AG09319 (cell line): ENCODE results near the gene GAS6.

Experiments used
- DNase-seq: peaks from one replicate; pipeline ENCODE4 v3.0.0-alpha.2; 2010; ENCODE audit warnings: low read depth; ENCODE audit errors: extremely low read depth
- TF ChIP-seq, protein P1 (sequence below): IDR thresholded peaks from 2 replicates; pipeline ENCODE4 v1.5.1; 2011; ENCODE audit warnings: low read depth, mild to moderate bottlenecking, inconsistent platforms, low read length, moderate library complexity

Gene GAS6

DNA sequence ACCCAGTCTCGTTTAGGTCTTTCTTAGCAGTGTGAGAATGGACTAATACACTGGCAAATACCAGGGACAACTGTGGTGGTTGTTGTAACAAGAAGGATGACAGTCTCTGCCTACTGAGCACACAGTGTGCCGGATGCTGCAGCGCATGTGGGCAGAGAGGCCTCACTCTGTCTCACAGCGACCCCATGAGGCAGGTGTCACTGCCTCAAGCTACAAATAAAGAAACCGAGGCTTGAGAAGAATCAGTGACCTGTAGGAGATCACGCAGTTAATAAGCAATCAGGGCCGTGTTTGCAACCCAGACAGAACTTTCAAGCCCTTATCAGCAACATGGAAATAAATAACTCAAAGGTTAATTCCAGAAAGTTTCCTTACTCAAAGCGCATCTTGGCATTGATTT is 40.5 kb upstream of the GAS6 start:
- TF ChIP-seq, protein P1, sequence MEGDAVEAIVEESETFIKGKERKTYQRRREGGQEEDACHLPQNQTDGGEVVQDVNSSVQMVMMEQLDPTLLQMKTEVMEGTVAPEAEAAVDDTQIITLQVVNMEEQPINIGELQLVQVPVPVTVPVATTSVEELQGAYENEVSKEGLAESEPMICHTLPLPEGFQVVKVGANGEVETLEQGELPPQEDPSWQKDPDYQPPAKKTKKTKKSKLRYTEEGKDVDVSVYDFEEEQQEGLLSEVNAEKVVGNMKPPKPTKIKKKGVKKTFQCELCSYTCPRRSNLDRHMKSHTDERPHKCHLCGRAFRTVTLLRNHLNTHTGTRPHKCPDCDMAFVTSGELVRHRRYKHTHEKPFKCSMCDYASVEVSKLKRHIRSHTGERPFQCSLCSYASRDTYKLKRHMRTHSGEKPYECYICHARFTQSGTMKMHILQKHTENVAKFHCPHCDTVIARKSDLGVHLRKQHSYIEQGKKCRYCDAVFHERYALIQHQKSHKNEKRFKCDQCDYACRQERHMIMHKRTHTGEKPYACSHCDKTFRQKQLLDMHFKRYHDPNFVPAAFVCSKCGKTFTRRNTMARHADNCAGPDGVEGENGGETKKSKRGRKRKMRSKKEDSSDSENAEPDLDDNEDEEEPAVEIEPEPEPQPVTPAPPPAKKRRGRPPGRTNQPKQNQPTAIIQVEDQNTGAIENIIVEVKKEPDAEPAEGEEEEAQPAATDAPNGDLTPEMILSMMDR: peak; percentile 35
- DNase-seq: no peak

DNA sequence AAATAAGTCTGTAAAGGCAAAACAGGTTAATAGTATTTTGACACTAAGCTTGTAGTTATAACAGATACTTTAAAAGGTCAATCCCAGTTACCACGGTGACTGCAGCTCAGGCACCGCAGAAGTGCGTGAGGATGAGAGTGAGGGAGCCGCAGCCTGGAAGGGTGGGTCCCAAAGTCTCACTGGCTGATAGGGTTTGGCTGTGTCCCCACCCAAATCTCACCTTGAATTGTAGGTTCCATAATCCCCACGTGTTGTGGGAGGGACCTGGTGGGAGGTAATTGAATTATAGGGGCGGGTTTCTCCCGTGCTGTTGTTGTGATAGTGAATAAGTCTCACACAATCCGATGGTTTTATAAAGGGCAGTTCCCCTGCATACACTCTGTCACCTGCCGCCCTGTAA is 40.0 kb upstream of the GAS6 start:
- no peak for DNase-seq
- TF ChIP-seq, protein P1: no peak

DNA sequence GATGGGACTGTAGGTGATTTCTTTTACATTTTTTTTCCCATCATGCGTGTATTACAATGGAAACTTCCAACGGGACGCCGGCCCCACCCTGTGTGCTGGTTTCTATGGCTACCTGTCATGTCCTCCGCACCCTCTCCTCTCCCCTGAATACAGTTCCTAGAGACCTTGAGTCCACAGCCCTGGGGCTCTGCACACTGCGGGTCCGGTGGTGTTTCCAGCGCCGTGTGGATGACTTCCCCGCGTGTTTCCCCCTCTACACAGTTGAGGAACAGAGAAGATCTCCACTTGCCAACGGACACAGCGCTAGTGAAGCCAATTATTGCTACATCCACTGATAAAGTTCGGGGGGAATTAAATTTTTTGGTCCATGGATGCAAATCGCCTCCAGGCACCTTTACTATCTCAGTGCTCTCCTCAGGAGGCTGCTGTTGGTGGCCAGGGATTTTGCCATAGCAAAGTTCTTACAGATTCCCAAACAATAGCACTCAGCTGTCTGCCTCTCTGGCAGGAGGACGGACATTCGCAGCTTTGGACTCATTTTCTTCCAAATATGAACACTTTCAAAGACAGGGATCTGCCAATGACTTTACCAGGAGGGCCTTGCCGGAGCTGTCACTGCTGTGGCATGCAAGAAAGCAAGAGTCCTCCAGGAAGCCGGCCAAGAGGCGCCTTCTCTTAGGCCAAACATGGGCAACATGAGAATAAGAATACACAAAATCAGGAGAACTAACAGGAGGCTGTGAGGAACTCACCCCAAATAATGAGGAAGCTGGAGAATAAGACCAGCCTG is 39.3 kb upstream of the GAS6 start:
- TF ChIP-seq, protein P1: no peak
- DNase-seq: no peak

DNA sequence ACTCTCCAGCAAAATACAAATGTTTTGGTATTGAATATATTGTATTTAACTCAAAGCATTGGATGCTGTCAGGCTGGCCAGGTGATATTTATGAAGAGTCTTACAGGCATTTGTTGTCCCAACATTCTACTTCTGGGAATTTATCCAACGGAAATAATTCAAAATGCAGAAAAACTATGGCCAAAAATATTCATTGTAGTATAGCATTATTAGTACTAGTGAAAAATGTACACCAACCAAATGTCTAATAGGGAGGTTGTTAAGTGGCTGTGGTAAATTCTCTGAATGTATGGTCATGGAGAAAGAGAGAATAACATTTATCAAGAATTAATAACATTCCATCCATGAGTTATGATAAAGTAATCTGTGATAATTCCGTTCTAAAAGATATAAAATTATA is 38.6 kb upstream of the GAS6 start:
- TF ChIP-seq, protein P1: no peak

DNA sequence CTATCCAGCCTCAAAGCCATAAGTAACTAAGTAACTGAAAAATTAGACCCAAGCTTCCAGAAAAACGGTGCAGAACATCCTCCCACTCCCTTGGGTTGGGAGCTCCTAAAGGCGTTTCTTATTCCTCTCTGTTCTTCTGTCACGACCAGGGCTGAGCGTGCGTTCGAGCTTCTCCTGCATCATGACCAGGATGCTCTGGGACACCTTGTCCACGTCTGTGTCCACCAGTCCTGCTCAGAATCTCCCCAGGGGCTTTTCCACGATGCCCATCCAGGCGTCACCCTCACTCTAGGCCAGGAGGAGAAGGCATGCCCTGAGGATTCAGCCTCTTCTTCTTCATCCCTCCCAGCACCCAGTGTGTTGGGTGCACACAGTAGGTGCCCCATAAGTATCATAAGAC is 37.8 kb upstream of the GAS6 start:
- no peak for DNase-seq
- TF ChIP-seq, protein P1: no peak

More for the DNA sequence above, 38.6 kb upstream of the GAS6 start:
- DNase-seq: no peak

DNA sequence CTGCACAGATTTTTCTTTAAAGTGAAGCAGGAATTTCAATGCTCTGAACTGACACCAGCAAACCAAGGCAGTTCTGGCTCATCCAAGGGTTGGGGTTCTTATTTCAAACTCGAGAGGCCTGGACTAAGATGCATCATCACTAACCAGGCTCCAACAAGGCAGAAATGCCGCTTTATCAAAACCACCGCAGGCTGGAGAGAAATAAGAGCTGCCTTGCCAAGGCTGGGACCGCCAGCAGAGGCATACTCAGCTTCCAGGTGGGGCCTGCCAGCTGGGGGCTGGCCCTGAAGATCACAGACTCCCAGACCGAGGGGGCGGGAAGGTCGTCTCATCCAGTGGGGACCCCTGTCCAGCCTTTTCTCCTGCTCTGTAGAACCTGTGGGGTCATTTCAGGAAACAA is 37.4 kb upstream of the GAS6 start:
- TF ChIP-seq, protein P1: no peak

DNA sequence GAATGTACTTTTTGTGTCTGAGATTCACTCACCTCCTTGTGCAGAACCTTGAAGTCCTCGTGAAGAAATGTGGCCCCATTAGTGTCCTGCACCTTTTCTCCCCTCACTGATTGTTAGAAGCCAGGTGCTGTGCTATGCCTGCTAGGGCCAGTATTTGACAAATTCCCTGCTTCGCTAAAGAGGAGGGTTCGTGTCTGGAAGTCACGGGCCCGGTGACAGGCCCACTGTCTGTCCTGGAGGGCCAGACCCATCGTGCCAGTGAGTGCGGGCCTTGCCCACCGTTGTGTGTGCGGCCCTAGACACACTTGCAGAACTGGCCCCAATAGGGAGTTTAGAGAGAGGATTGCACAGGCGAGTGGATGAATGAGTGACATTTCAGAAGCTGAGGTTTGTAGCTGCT is 36.8 kb upstream of the GAS6 start:
- TF ChIP-seq, protein P1: no peak
- DNase-seq: no peak

More for the DNA sequence above, 37.4 kb upstream of the GAS6 start:
- no peak for DNase-seq
